Kidney (tissue), 14 donors: Measurements from ENCODE around the gene JPH4. TPM values are rescaled to one million over a fixed set of nuclear protein-coding genes. Genes with fewer than 3 reads are reported as not detected.

Experiments used
- DNase-seq, 5 donors: peaks; one replicate each; pipeline ENCODE4 v3.0.0-alpha.2; 2013 to 2020
- FAIRE-seq: peaks from 2 replicates; lab custom pipeline; 2012; peaks lifted over from hg19 to GRCh38; lab: Jason Lieb, UNC
- H3K27ac ChIP-seq, 2 donors: one replicate each; pipeline ENCODE4 v1.7.0; 2013; ENCODE audit warnings: low read depth in 2 of 2, low read length in 2 of 2, inconsistent platforms in 1 of 2
- H3K27me3 ChIP-seq: one replicate; pipeline ENCODE4 v1.7.1; 2013; ENCODE audit warnings: low read length, inconsistent platforms; ENCODE audit not compliant: control insufficient read depth, insufficient read depth
- H3K36me3 ChIP-seq, 3 donors: one replicate each; pipeline versions ENCODE4 v1.7.0 to v1.7.1; 2013; ENCODE audit warnings: low read length in 3 of 3, control low read depth in 1 of 3, inconsistent platforms in 1 of 3; ENCODE audit not compliant: insufficient read depth in 3 of 3, control insufficient read depth in 2 of 3
- H3K4me1 ChIP-seq, 3 donors: one replicate each; pipeline versions ENCODE4 v1.7.0 to v1.7.1; 2013; ENCODE audit warnings: low read length in 3 of 3, inconsistent platforms in 1 of 3, low read depth in 1 of 3; ENCODE audit not compliant: control insufficient read depth in 2 of 3, insufficient read depth in 2 of 3
- H3K4me3 ChIP-seq, 3 donors: one replicate each; pipeline versions ENCODE4 v1.7.0 to v1.8.1; 2013; ENCODE audit warnings: low read length in 3 of 3, control low read depth in 1 of 3, inconsistent platforms in 1 of 3
- H3K9ac ChIP-seq, 3 donors: one replicate each; pipeline versions ENCODE4 v1.7.0 to v1.7.1; 2013; ENCODE audit warnings: low read length in 3 of 3, control low read depth in 1 of 3, inconsistent platforms in 1 of 3
- H3K9me3 ChIP-seq, 3 donors: one replicate each; pipeline versions ENCODE4 v1.7.0 to v1.7.1; 2013; ENCODE audit warnings: low read length in 3 of 3, control low read depth in 1 of 3, inconsistent platforms in 1 of 3; ENCODE audit not compliant: control insufficient read depth in 2 of 3, insufficient read depth in 1 of 3
- CTCF ChIP-seq: IDR thresholded peaks from 3 replicates; pipeline ENCODE4 v1.5.1; 2012; ENCODE audit warnings: mild to moderate bottlenecking, moderate library complexity, borderline replicate concordance; ENCODE audit not compliant: insufficient read depth; ENCODE audit errors: extremely low read depth
- intact Hi-C: fragments of 100-400 bp; cut with DNase I; formaldehyde crosslinking; loops from one replicate; pipeline ENCODE4 v1.11.1; 2022
- polyA plus RNA-seq: library from polyadenylated mRNA; stranded (reverse); fragments of 350-450 nt; fragmentation: Illumina TruSeq; extraction: RNeasy Lipid Tissue Mini Kit (QIAGEN cat#74804); gene quantifications from one replicate; pipeline ENCODE4 v1.2.3, GENCODE V29; 2014; ENCODE audit warnings: low read depth, low replicate concordance; ENCODE audit not compliant: insufficient read depth
- total RNA-seq: library from RNA; stranded (reverse); fragmentation: NEBNext Ultra II Directional; extraction: Animal tissue kit (Norgen Biotek cat#: 25700); gene quantifications from one replicate; pipeline ENCODE4 v1.2.1, GENCODE V29; 2021
- donor health status: control.
- donor health status: control.
- donor health status: control.
- donor health status: control.
- donor health status: control.
- donor health status: DM: yes; HTN: yes; CAD: no.
- donor health status: Normal renal cell carcinoma (clear cell type).

Gene JPH4
- total and polyA plus RNA-seq, 2 donors from 2014 or later = 3.6 to 7.0 TPM

GRCh38 chr14:23528555-23528954 lies 50.0 kb downstream of the JPH4 start:
- H3K4me1 ChIP-seq = peaks cover 0 to 4% (median 0%) of the 10 kb centered on the region in 3 donors
- no peaks in the 10 kb centered on the region for H3K9me3 ChIP-seq
- DNase-seq (no peak), FAIRE-seq (no peak)
- no peak overlapping the region for H3K27ac ChIP-seq
- no peaks in the 10 kb centered on the region for H3K36me3 ChIP-seq
- H3K4me3 ChIP-seq = no peak overlapping the region
- intact Hi-C loops = no loop called here
- no peak overlapping the region for H3K9ac ChIP-seq
- no peaks in the 10 kb centered on the region for H3K27me3 ChIP-seq
- TF ChIP-seq CTCF = no peak

- peak in 1 of 5 donors; percentile 34 for DNase-seq
- no peaks in the 10 kb centered on the region for H3K27me3 ChIP-seq
- no peak for TF ChIP-seq CTCF
These were observed 53.0 kb downstream of the JPH4 start for GRCh38 chr14:23525611-23526010.

GRCh38 chr14:23524954-23525353 lies 53.6 kb downstream of the JPH4 start:
- H3K9me3 ChIP-seq = no peaks in the 10 kb centered on the region
- DNase-seq (peak in 2 of 5 donors; percentile 19 to 59), FAIRE-seq (no peak)
- H3K36me3 ChIP-seq = no peaks in the 10 kb centered on the region
- no peak for TF ChIP-seq CTCF
- no peak overlapping the region for H3K27ac ChIP-seq
- H3K4me3 ChIP-seq = no peak overlapping the region
- H3K27me3 ChIP-seq = no peaks in the 10 kb centered on the region
- intact Hi-C loops = no loop called here
- H3K4me1 ChIP-seq = peaks cover 0 to 2% (median 0%) of the 10 kb centered on the region in 3 donors
- H3K9ac ChIP-seq = no peak overlapping the region

More at GRCh38 chr14:23525611-23526010, 53.0 kb downstream of the JPH4 start:
- peaks cover 0 to 4% (median 0%) of the 10 kb centered on the region in 3 donors for H3K4me1 ChIP-seq
- no peaks in the 10 kb centered on the region for H3K36me3 ChIP-seq
- FAIRE-seq = no peak
- intact Hi-C loops = no loop called here
- no peak overlapping the region for H3K27ac ChIP-seq
- no peaks in the 10 kb centered on the region for H3K9me3 ChIP-seq
- no peak overlapping the region for H3K4me3 ChIP-seq
- no peak overlapping the region for H3K9ac ChIP-seq
